ENCODE measurements around the gene DNAH10.

The DNAH10 gene

GRCh38 chr12:123715195-123715594, 46.9 kb upstream of the DNAH10 start:
- ATAC-seq, result no peak
- TF ChIP-seq CSRNP3 (CRISPR knock-in tag; IDR thresholded peaks at IDR 0.05) (no peak), ESRRG (CRISPR knock-in tag; IDR thresholded peaks at IDR 0.05) (no peak), PPARA (CRISPR knock-in tag; IDR thresholded peaks at IDR 0.05; ENCODE audit: borderline replicate concordance) (no peak), BACH2 (CRISPR knock-in tag; IDR thresholded peaks at IDR 0.05; ENCODE audit: borderline replicate concordance) (no peak), ZNF565 (CRISPR knock-in tag; conservative IDR thresholded peaks at IDR 0.05; ENCODE audit: low read depth) (no peak), ZFP3 (CRISPR knock-in tag; IDR thresholded peaks at IDR 0.05) (no peak), ZNF8 (CRISPR knock-in tag; IDR thresholded peaks at IDR 0.05) (no peak), OSR1 (CRISPR knock-in tag; IDR thresholded peaks at IDR 0.05) (no peak), ZNF70 (CRISPR knock-in tag; IDR thresholded peaks at IDR 0.05) (no peak), TSHZ2 (CRISPR knock-in tag; IDR thresholded peaks at IDR 0.05) (no peak)

GRCh38 chr12:123717350-123717749, 44.8 kb upstream of the DNAH10 start:
- no peak for ATAC-seq
- no peak for TF ChIP-seq BACH2 (CRISPR knock-in tag; IDR thresholded peaks at IDR 0.05; ENCODE audit: borderline replicate concordance)

GRCh38 chr12:123720141-123720814, 41.8 kb upstream of the DNAH10 start:
- ATAC-seq, result no peak
- no peak for TF ChIP-seq ZNF565 (CRISPR knock-in tag; conservative IDR thresholded peaks at IDR 0.05; ENCODE audit: low read depth)
- TF ChIP-seq ESRRG (CRISPR knock-in tag; IDR thresholded peaks at IDR 0.05), result no peak
- no peak for TF ChIP-seq ZC3H10 (CRISPR knock-in tag; IDR thresholded peaks at IDR 0.05)
- TF ChIP-seq TSHZ2 (CRISPR knock-in tag; IDR thresholded peaks at IDR 0.05), result no peak
- TF ChIP-seq RARB (CRISPR knock-in tag; IDR thresholded peaks at IDR 0.05), result no peak
- TF ChIP-seq ZNF8 (CRISPR knock-in tag; IDR thresholded peaks at IDR 0.05), result no peak

GRCh38 chr12:123721245-123721644, 40.9 kb upstream of the DNAH10 start:
- ATAC-seq, result no peak
- TF ChIP-seq CREB5 (CRISPR knock-in tag; IDR thresholded peaks at IDR 0.05; ENCODE audit: low read depth) (no peak), ZC3H10 (CRISPR knock-in tag; IDR thresholded peaks at IDR 0.05) (no peak), ZNF8 (CRISPR knock-in tag; IDR thresholded peaks at IDR 0.05) (no peak)

- ATAC-seq, result no peak
- TF ChIP-seq CREB5 (CRISPR knock-in tag; IDR thresholded peaks at IDR 0.05; ENCODE audit: low read depth) (no peak), ESRRG (CRISPR knock-in tag; IDR thresholded peaks at IDR 0.05) (no peak), CSRNP3 (CRISPR knock-in tag; IDR thresholded peaks at IDR 0.05) (no peak), TOX (CRISPR knock-in tag; IDR thresholded peaks at IDR 0.05; ENCODE audit: borderline replicate concordance) (no peak), TSHZ2 (CRISPR knock-in tag; IDR thresholded peaks at IDR 0.05) (no peak), ZNF565 (CRISPR knock-in tag; conservative IDR thresholded peaks at IDR 0.05; ENCODE audit: low read depth) (no peak), ARNTL (CRISPR knock-in tag; IDR thresholded peaks at IDR 0.05; ENCODE audit: borderline replicate concordance, low read depth) (no peak)
These were observed 39.1 kb upstream of the DNAH10 start for GRCh38 chr12:123723011-123723410.
